OCI-LY1 (cell line): ENCODE results near the gene SNAI3.

ENCODE experiments used
- H2AFZ ChIP-seq: fragments of 200-600 bp; sonication (generic), shearing (Covaris generic); 2 replicates; pipeline ENCODE4 v1.6.0; 2014; ENCODE audit warnings: antibody characterized with exemption, mild to moderate bottlenecking, low read length
- H3F3A ChIP-seq: fragments of 200-600 bp; sonication (generic), shearing (Covaris generic); 2 replicates; pipeline ENCODE4 v1.6.0; 2014; ENCODE audit warnings: mild to moderate bottlenecking, antibody characterized with exemption, low read length, moderate library complexity; ENCODE audit not compliant: insufficient read depth
- H3K27ac ChIP-seq: fragments of 200-600 bp; sonication (generic); 2 replicates; pipeline ENCODE4 v1.5.1; 2014; ENCODE audit warnings: low read length, mixed run types, mild to moderate bottlenecking, low read depth; ENCODE audit not compliant: poor library complexity, severe bottlenecking
- H3K27me3 ChIP-seq: fragments of 200-600 bp; sonication (generic); 2 replicates; pipeline ENCODE4 v1.6.0; 2014; ENCODE audit warnings: antibody characterized with exemption, mild to moderate bottlenecking, low read length, moderate library complexity; ENCODE audit not compliant: insufficient read depth
- H3K36me3 ChIP-seq: fragments of 200-600 bp; sonication (generic); 2 replicates; pipeline ENCODE4 v1.6.1; 2014; ENCODE audit warnings: mild to moderate bottlenecking, antibody characterized with exemption, low read length, moderate library complexity, mixed read lengths; ENCODE audit not compliant: insufficient read depth
- H3K4me1 ChIP-seq: fragments of 200-600 bp; sonication (generic); 2 replicates; pipeline ENCODE4 v1.5.1; 2014; ENCODE audit warnings: mild to moderate bottlenecking, low read length, moderate library complexity; ENCODE audit not compliant: insufficient read depth, severe bottlenecking
- H3K4me2 ChIP-seq: fragments of 200-600 bp; sonication (generic), shearing (Covaris generic); 2 replicates; pipeline ENCODE4 v1.6.1; 2014; ENCODE audit warnings: low read length
- H3K4me3 ChIP-seq: fragments of 200-600 bp; sonication (generic); 2 replicates; pipeline ENCODE4 v1.5.1; 2014; ENCODE audit warnings: low read length, low read depth, mild to moderate bottlenecking, mixed read lengths; ENCODE audit not compliant: poor library complexity, severe bottlenecking
- H3K79me2 ChIP-seq: fragments of 200-600 bp; shearing (Covaris generic); 2 replicates; pipeline ENCODE4 v1.6.1; 2016; ENCODE audit warnings: mixed run types, low read length, mixed read lengths; ENCODE audit not compliant: insufficient read depth
- H3K9ac ChIP-seq: fragments of 200-600 bp; sonication (generic), shearing (Covaris generic); 2 replicates; pipeline ENCODE4 v1.6.1; 2014; ENCODE audit warnings: mild to moderate bottlenecking, low read length, mixed read lengths
- H3K9me2 ChIP-seq: fragments of 200-600 bp; sonication (generic), shearing (Covaris generic); 2 replicates; pipeline ENCODE4 v1.6.1; 2014; ENCODE audit warnings: low read depth, mild to moderate bottlenecking, low read length, mixed read lengths
- H3K9me3 ChIP-seq: fragments of 200-600 bp; shearing (Covaris generic); 2 replicates; pipeline ENCODE4 v1.6.1; 2014; ENCODE audit warnings: low read length, mixed read lengths
- H4K20me1 ChIP-seq: fragments of 200-600 bp; sonication (generic), shearing (Covaris generic); 2 replicates; pipeline ENCODE4 v1.6.0; 2016; ENCODE audit warnings: mild to moderate bottlenecking, low read length; ENCODE audit not compliant: insufficient read depth
- CTCF ChIP-seq: fragments of 200-600 bp; sonication (generic), shearing (Covaris generic); IDR thresholded peaks from 2 replicates; pipeline ENCODE4 v1.5.1; 2017; ENCODE audit warnings: mild to moderate bottlenecking, antibody characterized with exemption, low read length, moderate library complexity, mixed read lengths
- EZH2 ChIP-seq: fragments of 200-600 bp; sonication (generic), shearing (Covaris generic); IDR thresholded peaks from 2 replicates; pipeline ENCODE4 v1.8.0; 2017; ENCODE audit warnings: borderline replicate concordance, mixed run types, mild to moderate bottlenecking, antibody characterized with exemption, low read length, moderate library complexity, mixed read lengths

SNAI3 gene

GRCh38 chr16:88645455-88645854, 40.9 kb downstream of the SNAI3 start:
- Histone ChIP-seq H3K27me3 (peaks cover 5% of the 10 kb centered on the region), H3K79me2 (no peaks in the 10 kb centered on the region), H3K4me3 (no peak overlapping the region), H2AFZ (no peak overlapping the region), H3K27ac (no peak overlapping the region), H3K9me3 (no peaks in the 10 kb centered on the region), H3K9me2 (no peaks in the 10 kb centered on the region), H3K4me2 (no peak overlapping the region), H3F3A (no peaks in the 10 kb centered on the region), H3K36me3 (peaks cover 77% of the 10 kb centered on the region), H3K9ac (no peak overlapping the region), H4K20me1 (no peaks in the 10 kb centered on the region), H3K4me1 (peaks cover 22% of the 10 kb centered on the region)
- TF ChIP-seq EZH2: no peak
- no peak for TF ChIP-seq CTCF

- Histone ChIP-seq H3K4me2 (no peak overlapping the region), H3K27me3 (peaks cover 16% of the 10 kb centered on the region), H3K9me2 (no peaks in the 10 kb centered on the region), H3K36me3 (peaks cover 60% of the 10 kb centered on the region), H3F3A (no peaks in the 10 kb centered on the region), H4K20me1 (no peaks in the 10 kb centered on the region), H3K79me2 (no peaks in the 10 kb centered on the region), H3K27ac (no peak overlapping the region), H3K9ac (no peak overlapping the region), H3K4me3 (no peak overlapping the region), H3K4me1 (peaks cover 17% of the 10 kb centered on the region), H2AFZ (no peak overlapping the region), H3K9me3 (no peaks in the 10 kb centered on the region)
- TF ChIP-seq CTCF: no peak
- TF ChIP-seq EZH2: no peak
Measured at GRCh38 chr16:88643644-88643932, 42.7 kb downstream of the SNAI3 start.

GRCh38 chr16:88642881-88643643, 43.2 kb downstream of the SNAI3 start:
- TF ChIP-seq EZH2 (no peak), CTCF (no peak)
- Histone ChIP-seq H3K27ac (no peak overlapping the region), H3K4me3 (no peak overlapping the region), H3K9me3 (no peaks in the 10 kb centered on the region), H3K36me3 (peaks cover 55% of the 10 kb centered on the region), H3K4me1 (peaks cover 17% of the 10 kb centered on the region), H3K9me2 (no peaks in the 10 kb centered on the region), H3K79me2 (no peaks in the 10 kb centered on the region), H3K9ac (no peak overlapping the region), H3K27me3 (peaks cover 16% of the 10 kb centered on the region), H3K4me2 (no peak overlapping the region), H2AFZ (no peak overlapping the region), H4K20me1 (no peaks in the 10 kb centered on the region), H3F3A (no peaks in the 10 kb centered on the region)
